ENCODE measurements around the gene MANSC1.

MANSC1 gene

DNA sequence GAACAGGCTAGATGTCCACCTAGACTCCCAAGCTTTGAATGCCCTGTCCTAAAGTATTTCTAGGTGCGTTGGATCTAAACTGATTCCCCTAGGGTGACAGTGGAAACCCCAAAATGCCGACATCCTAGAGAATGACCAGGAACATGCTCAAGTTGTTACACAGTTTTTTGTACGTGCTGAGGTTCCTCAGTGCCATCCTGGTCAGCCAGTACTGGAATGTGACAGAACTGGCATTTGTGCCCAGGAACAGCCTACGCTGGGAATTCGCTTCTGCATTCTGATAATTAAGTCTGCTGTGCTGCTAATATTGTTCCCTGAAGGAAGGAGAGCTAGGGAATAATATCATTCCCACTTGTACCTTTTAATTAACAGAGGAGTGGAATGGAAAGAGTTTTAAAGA lies 47.1 kb upstream of the MANSC1 start:
- no peak for TF ChIP-seq TCF12 (IDR thresholded peaks at IDR 0.05; ENCODE audit: low read depth)
- TF ChIP-seq RAD21 (IDR thresholded peaks at IDR 0.05; ENCODE audit: low read depth), result no peak
- no peak for TF ChIP-seq NFIC (IDR thresholded peaks at IDR 0.05)
- TF ChIP-seq TEAD4 (IDR thresholded peaks at IDR 0.05), result peak; percentile 32; the same call in 1 of the 2 replicates
- TF ChIP-seq, protein P1, sequence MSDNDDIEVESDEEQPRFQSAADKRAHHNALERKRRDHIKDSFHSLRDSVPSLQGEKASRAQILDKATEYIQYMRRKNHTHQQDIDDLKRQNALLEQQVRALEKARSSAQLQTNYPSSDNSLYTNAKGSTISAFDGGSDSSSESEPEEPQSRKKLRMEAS (IDR thresholded peaks at IDR 0.05), result no peak
- no peak for TF ChIP-seq CREB1 (IDR thresholded peaks at IDR 0.05; ENCODE audit: low read depth)

DNA sequence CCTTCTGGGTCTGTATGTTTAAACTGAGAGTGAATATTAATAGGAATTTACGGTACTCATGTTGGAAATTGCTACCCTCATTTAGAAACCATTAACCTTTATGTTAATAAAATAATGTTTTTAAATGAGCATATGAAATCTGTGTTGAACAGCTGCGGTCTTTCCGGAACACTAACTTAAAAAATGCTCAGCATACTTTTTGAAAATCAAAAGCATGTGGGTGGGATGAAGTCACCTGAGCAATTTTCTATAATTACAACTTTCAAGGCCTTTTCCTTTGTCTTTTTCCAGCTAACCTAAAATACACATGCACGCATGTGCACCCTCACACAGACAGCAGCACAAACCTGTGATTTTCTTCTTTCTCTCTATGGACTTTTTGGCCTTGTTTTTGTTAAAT lies 46.7 kb upstream of the MANSC1 start:
- TF ChIP-seq TCF12 (IDR thresholded peaks at IDR 0.05; ENCODE audit: low read depth), result no peak
- TF ChIP-seq EGR1 (IDR thresholded peaks at IDR 0.05), result no peak
- TF ChIP-seq CREB1 (IDR thresholded peaks at IDR 0.05; ENCODE audit: low read depth), result no peak
- TF ChIP-seq TEAD4 (IDR thresholded peaks at IDR 0.05), result no peak
- TF ChIP-seq EP300 (IDR thresholded peaks at IDR 0.05; ENCODE audit: borderline replicate concordance), result no peak
- TF ChIP-seq, protein P2, sequence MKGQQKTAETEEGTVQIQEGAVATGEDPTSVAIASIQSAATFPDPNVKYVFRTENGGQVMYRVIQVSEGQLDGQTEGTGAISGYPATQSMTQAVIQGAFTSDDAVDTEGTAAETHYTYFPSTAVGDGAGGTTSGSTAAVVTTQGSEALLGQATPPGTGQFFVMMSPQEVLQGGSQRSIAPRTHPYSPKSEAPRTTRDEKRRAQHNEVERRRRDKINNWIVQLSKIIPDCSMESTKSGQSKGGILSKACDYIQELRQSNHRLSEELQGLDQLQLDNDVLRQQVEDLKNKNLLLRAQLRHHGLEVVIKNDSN (IDR thresholded peaks at IDR 0.05), result no peak
- TF ChIP-seq CEBPB (IDR thresholded peaks at IDR 0.05), result no peak
- no peak for TF ChIP-seq RAD21 (IDR thresholded peaks at IDR 0.05; ENCODE audit: low read depth)
- no peak for TF ChIP-seq ZBTB7A (IDR thresholded peaks at IDR 0.05; ENCODE audit: low read depth)
- TF ChIP-seq FOXM1 (IDR thresholded peaks at IDR 0.05; ENCODE audit: borderline replicate concordance, low read depth), result no peak
- TF ChIP-seq TAF1 (IDR thresholded peaks at IDR 0.05; ENCODE audit: low read depth), result no peak
- TF ChIP-seq NFIC (IDR thresholded peaks at IDR 0.05), result no peak
- TF ChIP-seq, protein P3, sequence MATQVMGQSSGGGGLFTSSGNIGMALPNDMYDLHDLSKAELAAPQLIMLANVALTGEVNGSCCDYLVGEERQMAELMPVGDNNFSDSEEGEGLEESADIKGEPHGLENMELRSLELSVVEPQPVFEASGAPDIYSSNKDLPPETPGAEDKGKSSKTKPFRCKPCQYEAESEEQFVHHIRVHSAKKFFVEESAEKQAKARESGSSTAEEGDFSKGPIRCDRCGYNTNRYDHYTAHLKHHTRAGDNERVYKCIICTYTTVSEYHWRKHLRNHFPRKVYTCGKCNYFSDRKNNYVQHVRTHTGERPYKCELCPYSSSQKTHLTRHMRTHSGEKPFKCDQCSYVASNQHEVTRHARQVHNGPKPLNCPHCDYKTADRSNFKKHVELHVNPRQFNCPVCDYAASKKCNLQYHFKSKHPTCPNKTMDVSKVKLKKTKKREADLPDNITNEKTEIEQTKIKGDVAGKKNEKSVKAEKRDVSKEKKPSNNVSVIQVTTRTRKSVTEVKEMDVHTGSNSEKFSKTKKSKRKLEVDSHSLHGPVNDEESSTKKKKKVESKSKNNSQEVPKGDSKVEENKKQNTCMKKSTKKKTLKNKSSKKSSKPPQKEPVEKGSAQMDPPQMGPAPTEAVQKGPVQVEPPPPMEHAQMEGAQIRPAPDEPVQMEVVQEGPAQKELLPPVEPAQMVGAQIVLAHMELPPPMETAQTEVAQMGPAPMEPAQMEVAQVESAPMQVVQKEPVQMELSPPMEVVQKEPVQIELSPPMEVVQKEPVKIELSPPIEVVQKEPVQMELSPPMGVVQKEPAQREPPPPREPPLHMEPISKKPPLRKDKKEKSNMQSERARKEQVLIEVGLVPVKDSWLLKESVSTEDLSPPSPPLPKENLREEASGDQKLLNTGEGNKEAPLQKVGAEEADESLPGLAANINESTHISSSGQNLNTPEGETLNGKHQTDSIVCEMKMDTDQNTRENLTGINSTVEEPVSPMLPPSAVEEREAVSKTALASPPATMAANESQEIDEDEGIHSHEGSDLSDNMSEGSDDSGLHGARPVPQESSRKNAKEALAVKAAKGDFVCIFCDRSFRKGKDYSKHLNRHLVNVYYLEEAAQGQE (IDR thresholded peaks at IDR 0.05; ENCODE audit: low read depth), result no peak
- no peak for TF ChIP-seq YY1 (IDR thresholded peaks at IDR 0.05; ENCODE audit: low read depth)
- TF ChIP-seq, protein P1 (IDR thresholded peaks at IDR 0.05), result no peak

DNA sequence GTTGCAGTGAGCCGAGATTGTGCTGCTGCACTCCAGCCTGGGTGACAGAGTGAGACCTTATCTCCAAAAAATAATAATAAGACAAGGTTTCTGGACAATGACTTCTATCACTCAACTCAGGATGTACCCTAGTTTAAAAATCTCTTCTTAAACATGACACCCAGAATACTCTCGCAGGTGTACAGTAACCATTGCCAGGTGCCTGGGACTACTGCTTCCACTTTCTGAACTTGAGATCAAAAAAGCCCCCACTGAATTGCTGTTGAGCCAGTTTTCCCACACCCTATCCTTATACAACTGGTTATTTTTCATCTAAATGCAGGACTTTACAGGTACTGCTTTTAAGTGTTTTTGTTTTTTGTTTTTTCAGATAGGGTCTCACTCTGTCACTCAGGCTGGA lies 43.1 kb upstream of the MANSC1 start:
- TF ChIP-seq YY1 (IDR thresholded peaks at IDR 0.05; ENCODE audit: low read depth) (no peak), TEAD4 (IDR thresholded peaks at IDR 0.05) (no peak), NFIC (IDR thresholded peaks at IDR 0.05) (no peak), CEBPB (IDR thresholded peaks at IDR 0.05) (no peak), RAD21 (IDR thresholded peaks at IDR 0.05; ENCODE audit: low read depth) (no peak), CREB1 (IDR thresholded peaks at IDR 0.05; ENCODE audit: low read depth) (no peak), TAF1 (IDR thresholded peaks at IDR 0.05; ENCODE audit: low read depth) (no peak), EP300 (IDR thresholded peaks at IDR 0.05; ENCODE audit: borderline replicate concordance) (no peak), FOXM1 (IDR thresholded peaks at IDR 0.05; ENCODE audit: borderline replicate concordance, low read depth) (no peak), ZBTB7A (IDR thresholded peaks at IDR 0.05; ENCODE audit: low read depth) (no peak), EGR1 (IDR thresholded peaks at IDR 0.05) (no peak), TCF12 (IDR thresholded peaks at IDR 0.05; ENCODE audit: low read depth) (no peak)
- TF ChIP-seq, protein P2 (IDR thresholded peaks at IDR 0.05), result no peak
- TF ChIP-seq, protein P3 (IDR thresholded peaks at IDR 0.05; ENCODE audit: low read depth), result no peak
- TF ChIP-seq, protein P1 (IDR thresholded peaks at IDR 0.05), result no peak

DNA sequence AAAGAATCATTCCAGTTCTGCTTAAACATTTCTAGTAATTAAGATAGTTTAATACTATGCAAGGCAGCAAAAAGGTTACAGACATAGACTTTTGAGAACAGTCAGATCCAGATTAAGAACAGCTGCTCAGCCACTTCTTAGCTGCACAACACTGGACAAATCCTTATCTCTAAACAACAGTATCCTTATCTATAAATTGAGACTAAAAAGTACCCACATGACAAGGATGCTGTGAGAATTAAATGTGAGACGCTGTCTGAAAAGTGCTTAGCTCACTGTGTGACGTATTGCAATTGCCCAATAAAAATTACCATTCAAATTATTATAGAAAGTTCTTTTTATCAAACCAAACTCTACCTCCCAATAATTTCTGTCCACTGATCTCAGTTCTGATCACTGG lies 42.4 kb upstream of the MANSC1 start:
- TF ChIP-seq CREB1 (IDR thresholded peaks at IDR 0.05; ENCODE audit: low read depth) (no peak), TCF12 (IDR thresholded peaks at IDR 0.05; ENCODE audit: low read depth) (no peak)

DNA sequence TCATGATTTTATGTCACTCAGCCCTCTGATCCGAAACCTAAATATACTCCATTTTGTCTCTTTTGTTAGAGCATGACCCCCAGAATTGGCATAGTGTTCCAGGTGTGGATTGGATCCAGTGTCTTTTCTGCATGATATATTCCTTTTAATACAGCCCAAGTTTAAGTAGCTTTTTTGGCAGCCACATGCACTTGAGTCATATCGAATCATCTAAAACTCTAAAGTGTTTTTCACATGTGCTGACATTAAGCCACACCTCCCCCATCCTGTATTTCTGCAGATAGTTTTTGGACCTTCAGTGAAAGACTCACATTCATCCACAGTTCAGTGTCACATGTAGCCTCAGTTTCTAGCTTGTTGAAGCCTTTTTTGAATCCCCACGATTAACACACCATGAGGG lies 37.5 kb upstream of the MANSC1 start:
- TF ChIP-seq FOXM1 (IDR thresholded peaks at IDR 0.05; ENCODE audit: borderline replicate concordance, low read depth), result no peak
- TF ChIP-seq, protein P2 (IDR thresholded peaks at IDR 0.05), result no peak
- TF ChIP-seq TEAD4 (IDR thresholded peaks at IDR 0.05), result no peak
- TF ChIP-seq NFIC (IDR thresholded peaks at IDR 0.05), result no peak
- TF ChIP-seq, protein P1 (IDR thresholded peaks at IDR 0.05), result no peak
- TF ChIP-seq RAD21 (IDR thresholded peaks at IDR 0.05; ENCODE audit: low read depth), result no peak
- TF ChIP-seq, protein P3 (IDR thresholded peaks at IDR 0.05; ENCODE audit: low read depth), result no peak
- no peak for TF ChIP-seq ZBTB7A (IDR thresholded peaks at IDR 0.05; ENCODE audit: low read depth)
- no peak for TF ChIP-seq TCF12 (IDR thresholded peaks at IDR 0.05; ENCODE audit: low read depth)
